CD4-positive, alpha-beta T cell treated with Interleukin-2 at 100 ng/mL for 4 hours (primary cell): Measurements from ENCODE around the gene WDR77.

Experiments
- DNase-seq: peaks from one replicate; pipeline ENCODE4 v3.0.0-alpha.2; 2020; ENCODE audit warnings: low spot score

Gene WDR77

DNA sequence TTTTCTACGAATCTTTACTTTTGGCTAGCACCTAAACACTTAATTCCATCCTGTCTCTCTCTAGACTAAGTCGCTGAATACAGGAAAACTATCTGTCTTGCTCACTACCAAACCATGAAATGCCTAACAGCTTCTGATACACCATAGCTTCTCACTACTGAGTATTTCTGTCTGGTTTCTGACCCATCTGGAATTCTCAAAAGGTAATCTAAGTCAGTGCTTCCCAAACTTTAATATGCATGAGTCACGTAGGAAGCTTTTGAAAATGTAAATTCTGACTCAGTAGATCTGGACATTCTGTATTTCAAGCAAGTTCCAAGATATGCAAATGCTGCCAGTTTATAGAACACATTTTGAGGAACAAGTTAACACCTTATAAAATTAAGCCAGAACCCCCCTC, 12.3 kb downstream of the WDR77 start:
- DNase-seq: no peak

DNA sequence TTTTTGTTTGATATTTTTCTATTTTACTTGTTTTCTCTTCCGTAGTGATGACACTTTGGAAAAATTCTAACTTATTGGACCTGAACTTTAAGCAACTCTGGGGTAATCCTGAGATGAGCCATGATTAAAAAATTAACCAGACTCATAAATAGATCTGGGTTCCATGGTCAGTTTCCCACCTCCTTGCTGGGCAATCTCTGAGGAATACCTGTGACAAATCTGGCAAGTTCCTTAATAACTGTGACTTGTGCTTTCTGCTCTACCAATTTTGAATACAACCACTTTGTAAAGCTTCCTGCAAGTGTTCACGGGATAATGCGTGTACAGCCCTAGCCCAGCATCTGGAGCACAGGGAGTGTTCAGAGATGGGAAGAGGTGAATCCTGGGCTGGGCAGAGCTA, 24.8 kb downstream of the WDR77 start:
- DNase-seq: no peak

DNA sequence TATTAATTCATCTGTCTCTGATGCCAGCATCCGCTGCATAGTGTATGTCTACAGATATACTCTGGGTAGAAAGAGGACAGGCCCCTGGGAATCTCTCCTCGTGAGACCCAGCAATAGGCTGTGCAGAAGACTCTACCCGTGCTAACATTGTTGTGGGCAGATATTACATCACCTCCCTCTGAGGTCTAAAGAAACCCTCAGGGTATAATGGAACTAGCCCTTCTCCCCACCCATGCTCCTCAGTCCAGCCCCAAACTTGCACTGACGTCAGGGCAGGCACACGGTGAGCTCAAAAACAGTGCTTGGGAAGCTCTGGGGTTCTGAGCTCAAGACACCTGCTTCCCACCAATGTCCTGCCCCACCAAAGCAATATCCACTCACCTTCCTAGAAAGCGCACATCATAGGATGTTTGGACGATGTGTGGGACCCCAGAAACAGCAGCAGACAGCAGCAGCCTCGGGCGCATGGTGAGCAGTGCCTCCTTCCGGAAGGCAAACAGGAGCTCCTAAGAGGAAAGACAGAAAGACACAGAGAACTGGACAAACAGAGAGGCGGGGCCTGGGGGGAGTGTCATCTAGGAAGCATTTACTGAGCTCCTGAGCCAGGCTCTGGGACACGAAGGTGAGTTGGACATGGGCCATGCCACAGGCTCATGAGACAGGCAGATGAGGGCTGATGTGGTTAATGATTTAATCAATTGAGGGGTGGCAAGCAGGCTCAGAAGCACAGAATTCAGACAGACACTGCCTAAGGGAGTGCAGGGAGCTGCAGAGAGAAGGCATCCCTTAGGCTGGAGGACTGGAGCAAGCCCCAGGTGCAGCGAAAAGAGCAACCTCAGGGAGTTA, 26.3 kb downstream of the WDR77 start:
- DNase-seq: no peak

DNA sequence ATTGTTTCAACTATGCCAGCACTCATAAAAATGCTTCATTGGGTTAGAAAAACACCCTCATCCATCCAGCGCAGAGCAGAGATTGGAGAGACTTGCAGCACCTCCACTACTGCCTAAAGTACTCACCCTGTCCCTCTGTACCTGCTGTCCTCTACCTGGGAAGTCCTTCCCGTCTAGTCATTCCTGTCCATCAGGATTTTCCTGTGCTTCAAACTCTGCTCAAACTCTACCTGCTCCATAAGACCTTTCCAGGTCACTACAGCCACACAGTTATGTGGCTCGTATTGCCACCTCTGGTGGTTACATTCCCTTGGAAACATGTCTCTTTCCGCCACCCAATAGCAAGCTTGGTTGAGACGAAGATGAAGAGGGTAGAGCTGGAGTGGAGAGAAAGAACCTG, 28.7 kb downstream of the WDR77 start:
- no peak for DNase-seq

DNA sequence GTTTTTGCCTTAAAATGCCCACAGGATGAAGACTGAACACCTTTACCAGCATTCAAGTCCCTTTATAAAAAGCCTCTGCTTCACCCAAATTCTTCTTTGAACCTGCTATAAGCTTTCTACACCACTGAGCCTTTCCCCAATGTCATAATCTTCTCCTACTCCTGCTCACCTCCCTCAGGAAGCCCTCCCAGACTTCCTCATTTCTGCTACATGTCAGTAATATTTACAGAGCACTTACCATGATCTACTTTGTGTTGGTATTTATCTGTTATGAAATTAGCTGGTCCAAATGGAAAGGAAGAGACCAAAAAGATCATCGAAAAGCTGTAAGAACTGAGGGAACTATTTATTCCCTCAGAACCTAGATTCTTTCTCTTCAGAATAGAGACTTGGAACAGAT, 30.0 kb downstream of the WDR77 start:
- no peak for DNase-seq

DNA sequence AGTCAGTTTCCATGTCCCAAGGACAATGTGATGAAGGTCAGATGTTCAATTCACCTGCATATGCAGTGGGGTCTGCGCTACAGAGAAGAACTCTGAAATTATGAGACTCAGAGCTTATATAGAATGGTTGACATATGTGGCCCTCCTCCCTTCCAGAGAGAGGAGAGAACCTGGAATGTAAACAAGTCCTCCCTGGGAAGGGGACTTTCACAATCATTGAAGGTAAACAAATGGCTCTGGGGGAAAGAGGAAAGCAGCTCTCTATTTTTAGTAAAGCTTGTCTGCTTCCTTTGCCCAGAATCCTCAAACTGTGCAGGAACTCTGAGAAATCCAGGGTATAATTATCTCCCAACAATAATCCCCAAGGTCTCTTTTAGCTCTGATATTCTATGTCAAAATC, 31.3 kb downstream of the WDR77 start:
- no peak for DNase-seq

DNA sequence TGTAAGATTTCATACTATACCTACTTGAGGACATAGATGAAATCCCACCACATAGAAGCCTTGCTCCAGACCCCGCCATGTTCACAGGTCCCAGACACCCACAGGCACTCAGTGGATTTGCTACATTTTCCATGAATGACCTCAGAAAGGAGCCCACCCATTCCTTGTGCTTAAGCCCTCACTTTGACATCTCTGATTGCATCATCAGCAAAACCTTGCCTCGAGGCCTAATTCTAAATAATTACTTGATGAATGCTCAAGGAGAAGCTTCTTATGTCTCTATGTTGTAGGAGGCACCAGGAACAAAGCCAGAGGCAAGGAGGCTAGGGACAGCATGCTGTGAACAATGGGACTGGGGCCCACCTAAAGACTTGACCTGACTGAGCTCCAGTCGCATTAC, 33.6 kb downstream of the WDR77 start:
- no peak for DNase-seq

DNA sequence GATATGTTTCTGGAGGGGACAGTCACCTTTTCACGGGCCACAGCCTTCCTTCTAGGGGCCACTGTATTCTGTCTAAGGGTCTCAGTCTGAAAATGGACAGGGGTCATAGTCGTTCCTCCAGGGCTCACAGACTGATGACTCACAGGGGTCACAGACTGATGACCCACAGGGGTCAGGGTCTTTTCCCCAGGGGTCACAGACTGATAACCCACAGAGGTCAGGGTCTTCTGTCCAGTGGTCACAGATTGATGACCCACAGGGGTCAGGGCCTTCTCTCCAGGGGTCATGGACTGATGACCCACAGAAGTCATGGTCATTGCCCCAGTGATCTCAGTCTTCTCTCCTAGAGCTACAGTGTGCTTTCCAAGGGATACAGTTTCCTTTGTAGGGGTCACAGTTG, 34.3 kb downstream of the WDR77 start:
- no peak for DNase-seq

DNA sequence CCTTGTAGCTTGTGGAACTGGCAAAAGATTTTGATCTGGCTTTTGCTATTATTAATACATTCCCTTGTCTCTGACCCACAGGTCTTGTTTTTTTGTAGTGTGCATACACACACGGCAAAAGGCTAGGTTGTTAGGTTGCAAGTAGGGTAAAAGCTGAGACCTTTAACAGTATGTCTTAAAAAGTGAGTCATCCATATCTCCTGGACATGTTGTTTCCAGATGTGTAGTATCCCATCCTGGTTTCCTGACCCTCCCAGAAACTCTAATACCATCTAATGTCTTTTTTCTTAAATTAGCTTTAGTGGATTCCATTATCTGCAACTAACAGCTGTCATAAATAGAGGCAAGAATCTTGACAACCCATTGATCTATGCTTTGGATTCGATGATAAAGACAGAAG, 36.2 kb downstream of the WDR77 start:
- DNase-seq: no peak

DNA sequence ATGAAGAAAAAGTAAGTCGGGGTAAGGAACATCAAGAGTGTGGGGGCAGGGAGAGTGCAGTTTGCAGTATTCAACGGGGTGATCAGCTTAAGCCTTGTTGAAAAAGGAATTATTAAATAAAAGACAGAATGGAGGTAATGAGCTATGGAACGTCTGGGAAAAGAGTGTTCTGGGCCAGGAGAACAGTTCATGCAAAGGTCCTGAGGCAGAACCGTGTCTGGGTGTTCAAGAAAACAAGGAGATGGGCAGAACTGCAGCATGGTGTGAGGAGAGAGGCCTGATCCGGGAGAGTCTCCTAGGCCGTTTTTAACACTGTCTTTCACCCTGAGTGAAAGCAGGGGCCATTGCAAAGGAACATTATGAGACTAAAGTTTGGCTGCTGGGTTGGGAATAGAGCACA, 41.8 kb downstream of the WDR77 start:
- no peak for DNase-seq

DNA sequence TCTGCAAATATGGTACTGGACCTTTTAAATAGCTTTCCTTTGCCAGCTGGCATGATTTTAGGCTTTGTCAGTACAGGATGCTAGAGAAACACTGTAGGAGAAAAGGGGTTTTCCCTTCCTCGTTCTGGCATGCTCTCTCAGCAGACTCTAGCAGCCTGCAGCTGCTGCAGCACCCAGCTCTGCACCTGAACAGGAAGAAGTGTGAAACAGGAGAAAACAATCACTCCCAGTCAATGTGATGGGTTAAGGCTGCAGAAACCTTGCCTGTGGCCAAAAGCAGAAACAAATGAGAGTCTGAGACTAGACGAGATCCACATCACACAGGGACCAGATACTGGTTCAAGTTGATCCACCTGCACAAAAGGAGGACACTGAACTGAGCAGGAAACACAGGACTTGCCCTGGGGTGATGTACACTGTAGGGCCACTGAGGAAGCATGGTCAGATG, 42.7 kb downstream of the WDR77 start:
- peak; percentile 54 for DNase-seq

DNA sequence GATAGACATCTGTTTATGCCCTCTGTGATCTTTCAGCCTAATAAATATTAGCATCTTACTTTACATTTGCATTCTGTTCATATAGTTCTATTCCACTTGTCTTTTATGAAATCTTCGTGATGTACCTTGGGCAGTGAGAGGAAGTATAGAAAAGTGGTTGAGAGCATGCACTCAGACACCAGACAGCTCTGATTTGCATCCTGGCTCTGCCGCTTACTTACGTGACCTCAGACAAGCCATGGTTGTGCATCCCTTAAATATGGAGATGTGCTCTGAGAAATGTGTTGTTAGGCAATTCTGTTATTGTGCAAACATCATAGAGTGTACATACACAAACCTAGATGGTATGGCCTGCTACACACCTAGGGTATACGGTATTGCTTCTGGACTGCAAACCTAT, 44.5 kb downstream of the WDR77 start:
- no peak for DNase-seq

DNA sequence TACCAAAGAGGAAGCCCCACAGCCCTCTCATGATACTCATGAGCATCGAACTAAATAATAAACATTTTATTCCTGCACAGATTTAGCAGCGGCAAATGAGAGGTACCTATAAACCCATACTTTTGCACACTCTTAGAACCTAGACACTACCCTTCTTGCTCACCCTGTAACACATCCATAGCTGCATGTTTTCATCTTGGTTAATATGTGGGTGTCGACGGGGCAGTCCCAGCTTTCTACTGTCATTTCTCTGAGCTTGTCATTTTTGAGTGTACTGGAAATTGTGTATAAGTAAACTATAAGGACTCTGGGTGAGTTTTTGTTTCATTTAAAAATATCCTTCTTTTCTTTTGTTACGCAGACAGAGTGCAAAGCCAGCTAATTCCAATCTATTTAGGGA, 47.0 kb downstream of the WDR77 start:
- no peak for DNase-seq

DNA sequence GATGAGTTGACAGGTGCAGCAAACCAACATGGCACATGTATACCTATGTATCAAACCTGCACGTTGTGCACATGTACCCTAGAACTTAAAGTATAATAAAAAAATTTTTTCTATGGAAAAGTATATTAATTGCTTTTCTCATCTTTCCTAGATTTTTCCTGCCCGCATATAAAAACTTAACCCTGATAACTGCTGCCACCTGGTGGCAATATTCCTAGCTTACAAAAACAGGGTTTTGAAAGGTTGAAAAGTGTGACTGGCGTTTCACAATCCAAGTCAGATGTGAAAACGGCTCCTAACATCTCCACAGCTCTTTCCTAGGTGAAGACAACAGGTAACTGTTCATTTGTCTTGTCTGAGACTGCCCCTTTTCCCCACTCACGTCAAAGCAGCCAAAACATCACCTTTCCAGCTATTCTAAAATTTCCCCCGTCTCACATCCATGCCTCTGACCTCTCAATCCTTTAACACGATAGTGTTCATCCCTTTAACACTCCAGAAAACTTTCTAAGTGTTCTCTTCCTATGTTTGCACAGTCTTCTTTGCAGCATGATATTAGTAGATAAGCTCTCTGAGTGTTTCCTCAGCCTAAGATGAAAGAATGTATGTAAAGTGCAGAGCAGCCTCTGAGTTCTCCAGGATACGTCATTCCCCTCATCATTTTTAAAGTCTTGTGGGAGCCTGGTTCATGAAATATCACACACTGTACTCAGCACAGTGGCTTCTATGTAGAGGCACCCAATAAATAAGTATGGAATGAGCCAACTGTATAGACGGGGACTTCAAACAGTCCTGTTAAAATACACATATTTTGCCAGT, 49.1 kb downstream of the WDR77 start:
- peak; percentile 52 for DNase-seq

DNA sequence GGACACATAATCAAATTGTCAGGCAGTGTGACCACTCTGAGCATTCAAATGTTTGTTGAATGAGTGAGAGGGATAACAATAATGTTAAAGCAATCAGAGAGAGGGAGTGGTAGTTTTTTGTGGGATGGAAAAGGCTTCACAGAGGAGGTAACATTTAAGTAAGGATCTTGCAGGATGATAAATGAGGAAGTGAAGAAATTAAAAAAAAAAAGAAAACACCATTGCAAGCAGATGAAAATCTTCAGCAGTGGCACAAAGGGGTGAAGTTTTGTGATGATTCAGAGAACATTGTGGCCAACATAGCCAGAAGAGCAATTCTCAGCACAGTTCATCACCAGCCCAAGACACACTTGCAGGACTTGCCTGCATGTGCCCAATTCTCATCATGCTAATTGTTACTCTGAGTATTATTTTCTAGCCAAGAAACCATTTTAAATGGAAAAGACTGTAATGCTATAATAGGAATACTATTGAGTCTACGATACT, 56.6 kb downstream of the WDR77 start:
- DNase-seq: no peak

DNA sequence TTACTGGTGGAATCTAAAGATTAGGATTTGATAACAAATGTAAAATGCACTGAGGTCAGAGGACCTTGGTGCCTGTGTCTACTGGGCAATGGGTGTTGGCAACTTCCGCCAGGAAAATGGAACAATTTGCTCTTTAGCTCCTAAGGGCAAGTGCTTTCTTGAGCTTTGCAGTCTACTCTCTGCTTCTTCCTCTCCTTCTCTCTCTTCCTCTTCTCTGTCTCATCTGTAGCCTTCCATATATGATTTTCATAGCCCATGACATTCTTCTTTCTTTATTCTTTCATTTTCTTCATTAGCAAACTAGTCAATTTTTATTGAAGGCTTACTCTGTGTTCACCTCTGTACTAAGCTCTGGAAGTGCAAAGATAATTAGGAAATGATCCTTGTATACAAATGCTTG, 57.0 kb downstream of the WDR77 start:
- DNase-seq: no peak
